GM12878 (cell line): ENCODE data around the gene UACA. TPM values are rescaled to one million over a fixed set of nuclear protein-coding genes. Genes with fewer than 3 reads are reported as not detected.

ENCODE experiments used
- ATAC-seq: fragments of 200-7000 bp; cut with Tn5 transposase; 3 replicates; pipeline ENCODE4 v1.9.1; 2020; ENCODE audit warnings: mild to moderate bottlenecking, moderate library complexity
- BruUV-seq: library from RNA; stranded (reverse); fragments of 400-500 nt; replicated peaks from 2 replicates; lab custom pipeline; 2021; lab: Mats Ljungman, UMichigan
- CTCF ChIA-PET: fragments of 300-600 bp; sonication (Branson Sonifier 250); formaldehyde crosslinking; extraction: SDS; loops from one replicate; lab custom pipeline; 2021; ENCODE audit warnings: inconsistent platforms; lab: Yijun Ruan, JAX
- POLR2A ChIA-PET: fragments of 350-600 bp; formaldehyde crosslinking; extraction: SDS; loops from one replicate; lab custom pipeline; 2021; ENCODE audit warnings: inconsistent platforms; lab: Charles Lee
- RAD21 ChIA-PET: fragments of 300-600 bp; sonication (Branson Sonifier 250); formaldehyde crosslinking; loops from one replicate; lab custom pipeline; 2023; ENCODE audit warnings: antibody characterized with exemption; ENCODE audit not compliant: unreplicated experiment; lab: Charles Lee
- SMC1A ChIA-PET: fragments of 300-600 bp; sonication (Branson Sonifier 250); formaldehyde crosslinking; loops from one replicate; lab custom pipeline; 2023; ENCODE audit not compliant: unreplicated experiment, uncharacterized antibody; lab: Charles Lee
- DNase-seq: peaks from one replicate; pipeline ENCODE4 v3.0.0-alpha.2; 2011; ENCODE audit warnings: low read depth, low spot score
- FAIRE-seq: peaks from 3 replicates; lab custom pipeline; 2011; peaks lifted over from hg19 to GRCh38; lab: Jason Lieb, UNC
- H2AFZ ChIP-seq: 2 replicates; pipeline ENCODE4 v1.6.0; 2011; ENCODE audit warnings: low read depth, low read length, control low read depth; ENCODE audit not compliant: control insufficient read depth
- H3K27ac ChIP-seq: 2 replicates; pipeline ENCODE4 v1.5.1; 2011; ENCODE audit warnings: control low read depth; ENCODE audit not compliant: control insufficient read depth, insufficient read depth
- H3K27me3 ChIP-seq, 2 experiments: replicated peaks in 1 of 2; 2 replicates each; pipeline versions ENCODE4 v1.6.0 to v1.6.1; 2011; ENCODE audit warnings: low read length in 1 of 2; ENCODE audit not compliant: control insufficient read depth in 2 of 2, insufficient read depth in 2 of 2
- H3K36me3 ChIP-seq, 2 experiments: 2 replicates each; pipeline ENCODE4 v1.5.1; 2011; ENCODE audit warnings: low read length in 1 of 2; ENCODE audit not compliant: control insufficient read depth in 2 of 2, insufficient read depth in 2 of 2
- H3K4me1 ChIP-seq: 2 replicates; pipeline ENCODE4 v1.6.1; 2011; ENCODE audit warnings: mild to moderate bottlenecking, low read length, moderate library complexity, mixed read lengths; ENCODE audit not compliant: control insufficient read depth, insufficient read depth
- H3K4me2 ChIP-seq: 2 replicates; pipeline ENCODE4 v1.6.0; 2011; ENCODE audit warnings: control low read depth; ENCODE audit not compliant: control insufficient read depth, insufficient read depth
- H3K4me3 ChIP-seq: fragments of 200-600 bp; sonication (generic); 2 replicates; pipeline ENCODE4 v1.5.1; 2016
- H3K79me2 ChIP-seq: 2 replicates; pipeline ENCODE4 v1.6.0; 2011; ENCODE audit warnings: low read length; ENCODE audit not compliant: control insufficient read depth, insufficient read depth
- H3K9ac ChIP-seq: 2 replicates; pipeline ENCODE4 v1.8.0; 2011; ENCODE audit warnings: low read length, control low read depth, mixed read lengths; ENCODE audit not compliant: control insufficient read depth, insufficient read depth
- H3K9me3 ChIP-seq: replicated peaks from 3 replicates; pipeline ENCODE4 v1.5.1; 2011; ENCODE audit warnings: mild to moderate bottlenecking, low read length; ENCODE audit not compliant: control insufficient read depth, insufficient read depth
- H4K20me1 ChIP-seq: 2 replicates; pipeline ENCODE4 v1.6.0; 2011; ENCODE audit not compliant: control insufficient read depth, insufficient read depth
- BACH1 ChIP-seq: fragments of 450-650 bp; IDR thresholded peaks from 2 replicates; pipeline ENCODE4 v1.6.1; 2017; ENCODE audit warnings: mild to moderate bottlenecking, borderline replicate concordance
- CBX3 ChIP-seq: fragments of 200-600 bp; sonication (generic); IDR thresholded peaks from 2 replicates; pipeline ENCODE4 v1.6.1; 2016; ENCODE audit warnings: low read depth, borderline replicate concordance
- IKZF2 ChIP-seq, 2 experiments: fragments of 450-650 bp; IDR thresholded peaks; 2 replicates each; pipeline ENCODE4 v1.6.1; 2017; ENCODE audit warnings: mild to moderate bottlenecking in 2 of 2, moderate library complexity in 2 of 2
- NR2C1 ChIP-seq: fragments of 450-650 bp; IDR thresholded peaks from 2 replicates; pipeline ENCODE4 v1.6.1; 2017; ENCODE audit warnings: antibody characterized with exemption, mild to moderate bottlenecking, moderate library complexity
- NR2C2 ChIP-seq: IDR thresholded peaks from 2 replicates; pipeline ENCODE4 v1.6.1; 2011; ENCODE audit warnings: borderline replicate concordance, low read depth; ENCODE audit not compliant: control insufficient read depth, insufficient read length
- POLR2A ChIP-seq: IDR thresholded peaks from 2 replicates; pipeline ENCODE4 v1.6.1; 2011; ENCODE audit warnings: low read depth, mild to moderate bottlenecking, low read length
- in situ Hi-C: fragments of 300-500 bp; cut with MboI; formaldehyde crosslinking; loops from 9 replicates; pipeline ENCODE4 v1.14.3; 2018; ENCODE audit warnings: mixed read lengths
- intact Hi-C: fragments of 100-400 bp; cut with micrococcal nuclease; formaldehyde crosslinking; loops from one replicate; pipeline ENCODE4 v1.14.2; 2022; ENCODE audit not compliant: unreplicated experiment
- polyA plus RNA-seq, 11 experiments: library from polyadenylated mRNA; depleted of rRNA in 4 of 11; unstranded in 6 of 11; stranded (reverse) in 5 of 11; fragments of >200 nt; fragmentation: Nextera tagmentation in 4 of 11; fragmentation: Illumina TruSeq in 1 of 11; extraction: Ambion mirVana in 4 of 11; extraction: Trizol in 1 of 11; gene quantifications; 1 replicate in 1 of 11; 2 replicates in 10 of 11; pipeline versions ENCODE4 v1.2.1 to v1.2.3, GENCODE V29; 2011 to 2016; ENCODE audit warnings: inconsistent platforms in 2 of 11, missing spikeins in 2 of 11, low read depth in 1 of 11
- total RNA-seq, 4 experiments: library from RNA; depleted of rRNA in 3 of 4; stranded (reverse); fragments of >200 nt in 3 of 4; fragmentation: Illumina TruSeq in 1 of 4; extraction: Trizol in 1 of 4; gene quantifications; 2 replicates each; pipeline versions ENCODE4 v1.2.1 to v1.2.3, GENCODE V29; 2013 to 2021
- TF ChIP-seq, protein P1 (sequence below): fragments of 450-650 bp; IDR thresholded peaks from 2 replicates; pipeline ENCODE4 v1.6.1; 2017; ENCODE audit warnings: mild to moderate bottlenecking, moderate library complexity
- TF ChIP-seq, protein P2 (sequence below): IDR thresholded peaks from 2 replicates; pipeline ENCODE4 v1.6.1; 2011; ENCODE audit warnings: low read depth, low read length, improper control_type of control experiment, borderline replicate concordance

The UACA gene
- total and polyA plus RNA-seq, 10 of the 15 experiments (the other 5 are each of a cell fraction or from before 2014, with no cell fraction given) = 0.30 to 4.0 (median 2.0) TPM

- TF ChIP-seq, protein P1, sequence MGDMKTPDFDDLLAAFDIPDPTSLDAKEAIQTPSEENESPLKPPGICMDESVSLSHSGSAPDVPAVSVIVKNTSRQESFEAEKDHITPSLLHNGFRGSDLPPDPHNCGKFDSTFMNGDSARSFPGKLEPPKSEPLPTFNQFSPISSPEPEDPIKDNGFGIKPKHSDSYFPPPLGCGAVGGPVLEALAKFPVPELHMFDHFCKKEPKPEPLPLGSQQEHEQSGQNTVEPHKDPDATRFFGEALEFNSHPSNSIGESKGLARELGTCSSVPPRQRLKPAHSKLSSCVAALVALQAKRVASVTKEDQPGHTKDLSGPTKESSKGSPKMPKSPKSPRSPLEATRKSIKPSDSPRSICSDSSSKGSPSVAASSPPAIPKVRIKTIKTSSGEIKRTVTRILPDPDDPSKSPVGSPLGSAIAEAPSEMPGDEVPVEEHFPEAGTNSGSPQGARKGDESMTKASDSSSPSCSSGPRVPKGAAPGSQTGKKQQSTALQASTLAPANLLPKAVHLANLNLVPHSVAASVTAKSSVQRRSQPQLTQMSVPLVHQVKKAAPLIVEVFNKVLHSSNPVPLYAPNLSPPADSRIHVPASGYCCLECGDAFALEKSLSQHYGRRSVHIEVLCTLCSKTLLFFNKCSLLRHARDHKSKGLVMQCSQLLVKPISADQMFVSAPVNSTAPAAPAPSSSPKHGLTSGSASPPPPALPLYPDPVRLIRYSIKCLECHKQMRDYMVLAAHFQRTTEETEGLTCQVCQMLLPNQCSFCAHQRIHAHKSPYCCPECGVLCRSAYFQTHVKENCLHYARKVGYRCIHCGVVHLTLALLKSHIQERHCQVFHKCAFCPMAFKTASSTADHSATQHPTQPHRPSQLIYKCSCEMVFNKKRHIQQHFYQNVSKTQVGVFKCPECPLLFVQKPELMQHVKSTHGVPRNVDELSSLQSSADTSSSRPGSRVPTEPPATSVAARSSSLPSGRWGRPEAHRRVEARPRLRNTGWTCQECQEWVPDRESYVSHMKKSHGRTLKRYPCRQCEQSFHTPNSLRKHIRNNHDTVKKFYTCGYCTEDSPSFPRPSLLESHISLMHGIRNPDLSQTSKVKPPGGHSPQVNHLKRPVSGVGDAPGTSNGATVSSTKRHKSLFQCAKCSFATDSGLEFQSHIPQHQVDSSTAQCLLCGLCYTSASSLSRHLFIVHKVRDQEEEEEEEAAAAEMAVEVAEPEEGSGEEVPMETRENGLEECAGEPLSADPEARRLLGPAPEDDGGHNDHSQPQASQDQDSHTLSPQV = no peak
- TF ChIP-seq CBX3 (no peak), NR2C1 (no peak), NR2C2 (no peak)
- TF ChIP-seq, protein P2, sequence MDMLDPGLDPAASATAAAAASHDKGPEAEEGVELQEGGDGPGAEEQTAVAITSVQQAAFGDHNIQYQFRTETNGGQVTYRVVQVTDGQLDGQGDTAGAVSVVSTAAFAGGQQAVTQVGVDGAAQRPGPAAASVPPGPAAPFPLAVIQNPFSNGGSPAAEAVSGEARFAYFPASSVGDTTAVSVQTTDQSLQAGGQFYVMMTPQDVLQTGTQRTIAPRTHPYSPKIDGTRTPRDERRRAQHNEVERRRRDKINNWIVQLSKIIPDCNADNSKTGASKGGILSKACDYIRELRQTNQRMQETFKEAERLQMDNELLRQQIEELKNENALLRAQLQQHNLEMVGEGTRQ = no peak
These were observed 62.2 kb downstream of the UACA start (continued) for GRCh38 chr15:70701171-70701570.

DNA sequence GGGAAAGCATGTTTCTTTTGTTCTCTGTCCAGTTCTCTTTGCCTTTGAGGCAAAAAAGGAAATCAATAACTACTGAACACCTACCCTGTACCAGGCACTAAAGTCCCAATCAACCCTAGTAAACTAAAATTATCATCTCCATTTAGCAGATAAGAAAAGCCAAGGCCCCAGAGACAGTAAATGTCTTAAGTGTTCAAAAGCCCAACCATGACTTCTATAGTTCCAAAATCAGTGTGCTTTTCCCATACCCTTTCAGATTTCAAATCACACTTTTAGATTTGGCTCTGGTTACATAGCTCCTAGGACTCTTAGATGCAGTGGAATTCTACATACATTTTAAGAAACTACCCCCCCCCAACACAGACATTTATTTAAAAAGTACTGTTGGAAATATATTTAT, 63.5 kb downstream of the UACA start:
- POLR2A ChIA-PET = no interaction called here
- TF ChIP-seq POLR2A = no peak
- TF ChIP-seq BACH1 = no peak
- TF ChIP-seq, protein P1 = no peak
- no peak for TF ChIP-seq IKZF2 (IDR thresholded peaks at IDR 0.05)
- Histone ChIP-seq H4K20me1 (no peaks in the 10 kb centered on the region), H2AFZ (no peak overlapping the region), H3K9me3 (no peaks in the 10 kb centered on the region), H3K4me2 (no peak overlapping the region), H3K79me2 (no peaks in the 10 kb centered on the region), H3K4me3 (no peak overlapping the region), H3K36me3 (no peaks in the 10 kb centered on the region), H3K4me1 (no peaks in the 10 kb centered on the region), H3K9ac (no peak overlapping the region), H3K27ac (no peak overlapping the region), H3K27me3 (no peaks in the 10 kb centered on the region)
- CTCF ChIA-PET = no interaction called here
- no peak for FAIRE-seq
- SMC1A ChIA-PET = interaction anchor here (0.6 kb wide), 1 partner anchor 1699 kb away, joined by 3 read pairs; no protein-coding TSS in a partner anchor
- RAD21 ChIA-PET = no interaction called here
- in situ Hi-C loops (no loop called here), intact Hi-C loops (no loop called here)
- no peak for DNase-seq
- no TSS peak for BruUV-seq
- ATAC-seq = no peak
